IMR-90 (cell line): ENCODE measurements around the gene MSI2. TPM values are rescaled to one million over a fixed set of nuclear protein-coding genes. Genes with fewer than 3 reads are reported as not detected.

Experiments used
- ATAC-seq: fragments of 200-7000 bp; cut with Tn5 transposase; 2 replicates; pipeline ENCODE4 v1.9.1; 2020; ENCODE audit warnings: low read depth, mild to moderate bottlenecking, moderate library complexity
- BruUV-seq: library from RNA; stranded (reverse); fragments of 400-500 nt; replicated peaks from 2 replicates; lab custom pipeline; 2021; lab: Mats Ljungman, UMichigan
- CTCF ChIA-PET: fragments of 300-600 bp; formaldehyde crosslinking; extraction: SDS; loops from one replicate; lab custom pipeline; 2021; ENCODE audit warnings: antibody characterized with exemption; lab: Yijun Ruan, JAX
- POLR2A ChIA-PET: fragments of 300-600 bp; sonication (Branson Sonifier 250); formaldehyde crosslinking; loops from one replicate; lab custom pipeline; 2022; ENCODE audit warnings: antibody characterized with exemption; ENCODE audit not compliant: unreplicated experiment; lab: Charles Lee
- DNase-seq: peaks from one replicate; pipeline ENCODE4 v3.0.0; 2013
- H2AFZ ChIP-seq: replicated peaks from 2 replicates; pipeline ENCODE3; 2013; ENCODE audit warnings: low read length, mild to moderate bottlenecking; ENCODE audit not compliant: poor library complexity
- H2AK5ac ChIP-seq: 2 replicates; pipeline ENCODE4 v1.6.1; 2013; ENCODE audit warnings: low read depth, low read length, inconsistent platforms
- H2AK9ac ChIP-seq: replicated peaks from 2 replicates; pipeline ENCODE3; 2013; ENCODE audit warnings: mild to moderate bottlenecking, low read depth, low read length, moderate library complexity; ENCODE audit not compliant: poor library complexity
- H2BK120ac ChIP-seq: 2 replicates; pipeline ENCODE4 v1.6.1; 2013; ENCODE audit warnings: low read depth, low read length, inconsistent platforms
- H2BK15ac ChIP-seq: 3 replicates; pipeline ENCODE4 v1.6.1; 2013; ENCODE audit warnings: low read depth, low read length, inconsistent platforms
- H2BK20ac ChIP-seq: 2 replicates; pipeline ENCODE4 v1.6.1; 2013; ENCODE audit warnings: low read depth, mild to moderate bottlenecking, inconsistent platforms, low read length, moderate library complexity
- H2BK5ac ChIP-seq: 2 replicates; pipeline ENCODE4 v1.6.1; 2013; ENCODE audit warnings: mild to moderate bottlenecking, low read depth, low read length, inconsistent platforms; ENCODE audit not compliant: poor library complexity, severe bottlenecking
- H3K14ac ChIP-seq: replicated peaks from 2 replicates; pipeline ENCODE4 v1.6.1; 2013; ENCODE audit warnings: low read depth, low read length, inconsistent platforms
- H3K18ac ChIP-seq: 2 replicates; pipeline ENCODE4 v1.6.1; 2013; ENCODE audit warnings: low read depth, low read length, control low read depth
- H3K23ac ChIP-seq: 2 replicates; pipeline ENCODE4 v1.6.1; 2013; ENCODE audit warnings: low read depth, low read length, inconsistent platforms
- H3K27ac ChIP-seq: 2 replicates; pipeline ENCODE4 v1.5.1; 2013; ENCODE audit warnings: mild to moderate bottlenecking, control low read depth, low read length; ENCODE audit not compliant: insufficient read depth
- H3K27me3 ChIP-seq: 2 replicates; pipeline ENCODE4 v1.6.1; 2013; ENCODE audit warnings: low read length; ENCODE audit not compliant: control insufficient read depth, insufficient read depth
- H3K36me3 ChIP-seq: 2 replicates; pipeline ENCODE4 v1.6.1; 2013; ENCODE audit warnings: low read length, mixed read lengths; ENCODE audit not compliant: control insufficient read depth, insufficient read depth
- H3K4ac ChIP-seq: 2 replicates; pipeline ENCODE4 v1.6.1; 2013; ENCODE audit warnings: low read depth, low read length, inconsistent platforms
- H3K4me1 ChIP-seq: 2 replicates; pipeline ENCODE4 v1.6.1; 2013; ENCODE audit warnings: low read length, mixed read lengths; ENCODE audit not compliant: control insufficient read depth, insufficient read depth
- H3K4me2 ChIP-seq: 2 replicates; pipeline ENCODE4 v1.6.1; 2013; ENCODE audit warnings: low read depth, mild to moderate bottlenecking, control low read depth, low read length, moderate library complexity
- H3K4me3 ChIP-seq: 2 replicates; pipeline ENCODE4 v1.5.1; 2013; ENCODE audit warnings: low read depth, mild to moderate bottlenecking, control low read depth, low read length, moderate library complexity; ENCODE audit not compliant: insufficient read depth
- H3K56ac ChIP-seq: 2 replicates; pipeline ENCODE4 v1.6.1; 2013; ENCODE audit warnings: low read length, inconsistent platforms; ENCODE audit not compliant: insufficient read depth; ENCODE audit errors: extremely low read depth
- H3K79me1 ChIP-seq, 2 experiments: 2 replicates each; pipeline ENCODE4 v1.6.1; 2013; ENCODE audit warnings: low read length in 2 of 2, inconsistent platforms in 1 of 2, low read depth in 1 of 2
- H3K9ac ChIP-seq: 2 replicates; pipeline ENCODE4 v1.6.1; 2013; ENCODE audit warnings: low read depth, low read length, control low read depth
- H3K9me1 ChIP-seq: 2 replicates; pipeline ENCODE4 v1.6.1; 2013; ENCODE audit warnings: low read length, inconsistent platforms; ENCODE audit not compliant: insufficient read depth
- H3K9me3 ChIP-seq: 2 replicates; pipeline ENCODE4 v1.6.1; 2013; ENCODE audit warnings: low read length; ENCODE audit not compliant: control insufficient read depth, insufficient read depth
- H4K20me1 ChIP-seq: 2 replicates; pipeline ENCODE4 v1.6.1; 2013; ENCODE audit warnings: low read length, inconsistent platforms; ENCODE audit not compliant: insufficient read depth
- H4K5ac ChIP-seq: 2 replicates; pipeline ENCODE4 v1.6.1; 2013; ENCODE audit warnings: mild to moderate bottlenecking, low read depth, low read length, control low read depth
- H4K8ac ChIP-seq, 2 experiments: 2 replicates each; pipeline ENCODE4 v1.6.1; 2013; ENCODE audit warnings: low read depth in 2 of 2, low read length in 2 of 2, control low read depth in 1 of 2, inconsistent platforms in 1 of 2
- H4K91ac ChIP-seq: 2 replicates; pipeline ENCODE4 v1.6.1; 2013; ENCODE audit warnings: low read depth, low read length, inconsistent platforms; ENCODE audit not compliant: insufficient read depth
- BHLHE40 ChIP-seq: fragments of 150-350 bp; IDR thresholded peaks from 2 replicates; pipeline ENCODE4 v1.6.1; 2016; ENCODE audit warnings: mild to moderate bottlenecking, low read depth, low read length
- CEBPB ChIP-seq: IDR thresholded peaks from 2 replicates; pipeline ENCODE4 v1.6.1; 2012; ENCODE audit warnings: low read depth, low read length, improper control_type of control experiment
- MAZ ChIP-seq: IDR thresholded peaks from 2 replicates; pipeline ENCODE4 v1.6.1; 2012; ENCODE audit warnings: low read depth, mild to moderate bottlenecking, low read length, improper control_type of control experiment, moderate library complexity, borderline replicate concordance
- MXI1 ChIP-seq: IDR thresholded peaks from 2 replicates; pipeline ENCODE4 v1.6.1; 2012; ENCODE audit warnings: low read depth, mild to moderate bottlenecking, low read length, moderate library complexity, borderline replicate concordance
- NFE2L2 ChIP-seq: fragments of 150-350 bp; IDR thresholded peaks from 2 replicates; pipeline ENCODE4 v1.6.1; 2016; ENCODE audit warnings: low read depth, mild to moderate bottlenecking, low read length
- POLR2A ChIP-seq: IDR thresholded peaks from 2 replicates; pipeline ENCODE4 v1.6.1; 2012; ENCODE audit warnings: mild to moderate bottlenecking, low read depth, low read length
- RCOR1 ChIP-seq: IDR thresholded peaks from 2 replicates; pipeline ENCODE4 v1.6.1; 2012; ENCODE audit warnings: mild to moderate bottlenecking, low read length, improper control_type of control experiment; ENCODE audit not compliant: insufficient replicate concordance
- SMC3 ChIP-seq: fragments of 150-350 bp; IDR thresholded peaks from 2 replicates; pipeline ENCODE4 v1.6.1; 2016; ENCODE audit warnings: low read depth, mild to moderate bottlenecking, antibody characterized with exemption, low read length, moderate library complexity
- WGBS, 2 experiments: methylation state at CpG; one replicate each; pipeline versions ENCODE4 v1.1.5 to v1.1.7; 2013; ENCODE audit warnings: missing lambda C conversion rate in 2 of 2; ENCODE audit not compliant: insufficient read length in 1 of 2; ENCODE audit errors: extremely low coverage in 2 of 2; 5-methylcytosine and 5-hydroxymethylcytosine counted together
- dilution Hi-C: fragments of 300-500 bp; cut with HindIII; formaldehyde crosslinking; loops from one replicate; pipeline ENCODE4 v1.14.3; 2018; ENCODE audit warnings: low sequenced_read_pairs; ENCODE audit not compliant: unreplicated experiment
- in situ Hi-C: fragments of 300-500 bp; cut with MboI; formaldehyde crosslinking; loops from 3 replicates; pipeline ENCODE4 v1.14.3; 2019; ENCODE audit warnings: low sequenced_read_pairs, inconsistent platforms, mixed read lengths
- intact Hi-C: fragments of 100-400 bp; cut with micrococcal nuclease; formaldehyde crosslinking; loops from 2 replicates; pipeline ENCODE4 v1.10.0; 2022
- polyA plus RNA-seq, 3 experiments: library from polyadenylated mRNA; depleted of rRNA; stranded (reverse); fragments of >200 nt; gene quantifications; 2 replicates each; pipeline ENCODE4 v1.2.3, GENCODE V29; 2012; ENCODE audit warnings: low replicate concordance in 1 of 3
- total RNA-seq: library from RNA; depleted of rRNA; stranded (reverse); fragments of >200 nt; gene quantifications from 2 replicates; pipeline ENCODE4 v1.2.3, GENCODE V29; 2012

MSI2 gene
- total and polyA plus RNA-seq, 2 of the 4 experiments (the other 2 are of a cell fraction), result 13.0 to 16.0 TPM

- ChIA-PET CTCF (interaction anchor here (1.3 kb wide), 1 partner anchor 20 kb away, joined by 4 read pairs; no protein-coding TSS in a partner anchor), POLR2A (no interaction called here)
- no peaks in the 10 kb centered on the region for H3K9me3 ChIP-seq
- intact Hi-C loops, result no loop called here
- no peaks in the 10 kb centered on the region for H4K20me1 ChIP-seq
- no peak overlapping the region for H3K4me2 ChIP-seq
- H3K27me3 ChIP-seq, result no peaks in the 10 kb centered on the region
- no peak overlapping the region for H4K5ac ChIP-seq
- no peak overlapping the region for H3K56ac ChIP-seq
- ATAC-seq, result no peak
- H2AK9ac ChIP-seq, result no peak overlapping the region
- H2BK5ac ChIP-seq, result no peak overlapping the region
- no peak overlapping the region for H3K18ac ChIP-seq
- 0 out of 4 replicates have a peak, but pooled peaks cover 0 to 8% of the 10 kb centered on the region in 2 experiments for H3K79me1 ChIP-seq
- H3K4me1 ChIP-seq, result peaks cover 15% of the 10 kb centered on the region
- dilution Hi-C loops, result no loop called here
- H3K4ac ChIP-seq, result no peak overlapping the region; the same call in 1 of the 2 replicates
- H3K9me1 ChIP-seq, result peaks cover 29% of the 10 kb centered on the region
- H2BK15ac ChIP-seq, result no peak overlapping the region
- H2BK120ac ChIP-seq, result 0 out of 2 replicates have a peak overlapping the region, but pooled peaks have one; percentile 4
- H2AFZ ChIP-seq, result no peak overlapping the region
- H4K8ac ChIP-seq, result no peak overlapping the region
- in situ Hi-C loops, result no loop called here
- H3K27ac ChIP-seq, result no peak overlapping the region
- H4K91ac ChIP-seq, result no peak overlapping the region
- H3K9ac ChIP-seq, result no peak overlapping the region
- H3K36me3 ChIP-seq, result no peaks in the 10 kb centered on the region
- BruUV-seq, result no TSS peak
- DNase-seq, result no peak
- peak overlapping the region; percentile 15 for H2AK5ac ChIP-seq
- no peak overlapping the region for H3K14ac ChIP-seq
- WGBS, 2 experiments, result 50% methylated on average over 2 of the region's 5 CpGs; no CpG with 5 or more reads in 1 of the 2 experiments
- TF ChIP-seq BHLHE40 (no peak), CEBPB (no peak), MAZ (no peak), SMC3 (no peak), POLR2A (no peak), MXI1 (no peak), RCOR1 (no peak), NFE2L2 (no peak)
- no peak overlapping the region; the same call in 1 of the 2 replicates for H3K23ac ChIP-seq
- H2BK20ac ChIP-seq, result no peak overlapping the region
- no peak overlapping the region for H3K4me3 ChIP-seq
Measured at GRCh38 chr17:57532966-57533365, 276.6 kb downstream of the MSI2 start.
